B cell (primary cell): ENCODE data around the gene SIRPA. TPM values are rescaled to one million over a fixed set of nuclear protein-coding genes. Genes with fewer than 3 reads are reported as not detected.

Source experiments
- ATAC-seq: fragments of 200-7000 bp; cut with Tn5 transposase; one replicate; pipeline ENCODE4 v1.10.0; 2021; ENCODE audit warnings: low read depth, mild to moderate bottlenecking, moderate number of reproducible peaks, moderate library complexity
- CTCF ChIA-PET: fragments of 350-600 bp; sonication (Branson Sonifier 250); formaldehyde crosslinking; loops from one replicate; lab custom pipeline; 2021; ENCODE audit warnings: antibody characterized with exemption, inconsistent platforms; lab: Charles Lee
- POLR2A ChIA-PET: fragments of 350-600 bp; sonication (Branson Sonifier 250); formaldehyde crosslinking; loops from one replicate; lab custom pipeline; 2021; ENCODE audit warnings: antibody characterized with exemption; lab: Charles Lee
- DNase-seq: peaks from one replicate; pipeline ENCODE4 v3.0.0; 2013
- H2AFZ ChIP-seq: 2 replicates; pipeline ENCODE4 v1.6.1; 2012; ENCODE audit warnings: mild to moderate bottlenecking, low read depth, low read length; ENCODE audit not compliant: insufficient read depth, poor library complexity, severe bottlenecking
- H3K27ac ChIP-seq, 2 donors: 1 replicate in 1 of 2; 2 replicates in 1 of 2; pipeline ENCODE4 v1.5.1; 2012 to 2013; ENCODE audit warnings: low read length in 2 of 2, mild to moderate bottlenecking in 2 of 2, moderate library complexity in 1 of 2
- H3K27me3 ChIP-seq, 4 experiments: fragments of 200-600 bp in 1 of 4; sonication (generic) in 1 of 4; replicated peaks in 1 of 4; 1 replicate in 2 of 4; 2 replicates in 2 of 4; pipeline versions ENCODE4 v1.6.1 to v1.7.0; 2013 to 2016; ENCODE audit warnings: low read length in 3 of 4, mild to moderate bottlenecking in 2 of 4, mixed read lengths in 1 of 4, moderate library complexity in 1 of 4; ENCODE audit not compliant: insufficient read depth in 4 of 4, control insufficient read depth in 3 of 4; ENCODE audit errors: control extremely low read depth in 1 of 4
- H3K36me3 ChIP-seq, 2 experiments: replicated peaks in 1 of 2; 1 replicate in 1 of 2; 2 replicates in 1 of 2; pipeline versions ENCODE4 v1.6.1 to v1.7.1; 2013; ENCODE audit warnings: low read length in 1 of 2; ENCODE audit not compliant: insufficient read depth in 2 of 2, control insufficient read depth in 1 of 2; ENCODE audit errors: control extremely low read depth in 1 of 2, extremely low read depth in 1 of 2
- H3K4me1 ChIP-seq, 2 donors: fragments of 200-600 bp in 1 of 2; sonication (generic) in 1 of 2; 1 replicate in 1 of 2; 2 replicates in 1 of 2; pipeline versions ENCODE4 v1.5.1 to v1.6.1; 2013 to 2017; ENCODE audit warnings: low read length in 2 of 2; ENCODE audit not compliant: control insufficient read depth in 2 of 2, insufficient read depth in 2 of 2
- H3K4me2 ChIP-seq: replicated peaks from 2 replicates; pipeline ENCODE3; 2012; ENCODE audit warnings: mild to moderate bottlenecking, low read depth, low read length; ENCODE audit not compliant: poor library complexity, severe bottlenecking
- H3K4me3 ChIP-seq, 5 experiments: fragments of 200-600 bp in 1 of 5; sonication (generic) in 1 of 5; 1 replicate in 3 of 5; 2 replicates in 2 of 5; pipeline versions ENCODE4 v1.5.1 to v1.7.0; 2011 to 2016; ENCODE audit warnings: low read length in 4 of 5, mild to moderate bottlenecking in 4 of 5, low read depth in 2 of 5, control low read depth in 1 of 5, moderate library complexity in 1 of 5; ENCODE audit not compliant: insufficient read depth in 1 of 5; ENCODE audit errors: control extremely low read depth in 1 of 5, extremely low read depth in 1 of 5
- H3K79me2 ChIP-seq: fragments of 200-600 bp; sonication (generic); one replicate; pipeline ENCODE4 v1.6.0; 2016; ENCODE audit warnings: low read length; ENCODE audit not compliant: control insufficient read depth, insufficient read depth
- H3K9ac ChIP-seq: fragments of 200-600 bp; sonication (generic); 2 replicates; pipeline ENCODE4 v1.6.1; 2017; ENCODE audit warnings: mild to moderate bottlenecking, low read length, moderate library complexity
- H3K9me3 ChIP-seq, 3 donors: one replicate each; pipeline versions ENCODE4 v1.6.1 to v1.7.1; 2013; ENCODE audit warnings: low read length in 2 of 3; ENCODE audit not compliant: control insufficient read depth in 2 of 3, insufficient read depth in 1 of 3; ENCODE audit errors: control extremely low read depth in 1 of 3
- H4K20me1 ChIP-seq: 2 replicates; pipeline ENCODE4 v1.6.0; 2012; ENCODE audit warnings: mild to moderate bottlenecking, low read length; ENCODE audit not compliant: insufficient read depth, control insufficient read depth, poor library complexity, severe bottlenecking
- H3K27ac Mint-ChIP-seq: one replicate; pipeline ENCODE4 v1.8.0; 2021; ENCODE audit warnings: mixed read lengths
- H3K27me3 Mint-ChIP-seq: one replicate; pipeline ENCODE4 v1.8.0; 2021; ENCODE audit warnings: mixed read lengths
- H3K4me1 Mint-ChIP-seq: one replicate; pipeline ENCODE4 v1.8.0; 2021; ENCODE audit warnings: mixed read lengths
- H3K4me3 Mint-ChIP-seq: one replicate; pipeline ENCODE4 v1.8.0; 2021; ENCODE audit warnings: mixed read lengths
- H3K9me3 Mint-ChIP-seq: one replicate; pipeline ENCODE4 v1.8.0; 2022; ENCODE audit warnings: mixed read lengths; ENCODE audit not compliant: insufficient read depth
- CTCF ChIP-seq: fragments of 200-600 bp; IDR thresholded peaks from one replicate; pipeline ENCODE4 v1.8.0; 2022; ENCODE audit warnings: antibody characterized with exemption, mild to moderate bottlenecking
- EZH2 ChIP-seq: IDR thresholded peaks from 2 replicates; pipeline ENCODE4 v1.6.1; 2012; ENCODE audit warnings: borderline replicate concordance, low read depth, mild to moderate bottlenecking, moderate library complexity, low read length; ENCODE audit not compliant: insufficient read depth, poor library complexity, severe bottlenecking
- WGBS: methylation state at CpG from one replicate; pipeline ENCODE4 v1.1.5; 2013; ENCODE audit warnings: missing lambda C conversion rate; ENCODE audit not compliant: insufficient coverage; 5-methylcytosine and 5-hydroxymethylcytosine counted together
- intact Hi-C: fragments of 100-400 bp; cut with micrococcal nuclease; formaldehyde crosslinking; loops from one replicate; pipeline ENCODE4 v1.10.0; 2022
- polyA plus RNA-seq: library from polyadenylated mRNA; depleted of rRNA; stranded (reverse); fragments of >200 nt; gene quantifications from 2 replicates; pipeline ENCODE4 v1.2.3, GENCODE V29; 2012
- total RNA-seq, 2 donors: library from RNA; stranded (reverse); fragments of 120-200 nt in 1 of 2; gene quantifications; 1 replicate in 1 of 2; 2 replicates in 1 of 2; pipeline versions ENCODE4 v1.2.3 to v1.2.4, GENCODE V29; 2013 to 2022

Gene SIRPA
- total and polyA plus RNA-seq, 2 donors (not counting 1 experiment from before 2014, with no cell fraction given) = 0.94 to 10.2 TPM

DNA sequence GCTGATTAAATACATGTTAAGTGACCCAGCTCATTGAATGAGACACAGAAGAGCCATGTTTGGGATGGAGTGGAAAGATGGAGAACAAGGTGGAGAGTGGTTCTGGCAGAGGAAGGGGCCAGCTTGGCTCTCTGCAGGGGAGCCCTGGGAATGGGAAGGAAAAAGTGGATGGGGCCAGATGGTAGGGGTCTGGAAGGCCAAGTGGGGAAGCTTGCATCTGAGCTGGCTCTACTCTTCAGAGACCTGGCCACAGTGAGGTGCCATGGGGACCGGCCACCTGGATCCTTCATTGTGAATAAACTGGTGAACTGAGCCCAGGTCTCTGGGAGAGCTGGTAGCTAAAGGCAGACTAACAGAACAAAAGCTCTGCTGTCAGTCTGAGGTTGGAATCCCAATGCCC is 48.9 kb upstream of the SIRPA start:
- Histone ChIP-seq H3K27ac (no peak overlapping the region), H2AFZ (no peak overlapping the region), H3K36me3 (no peaks in the 10 kb centered on the region), H3K79me2 (no peaks in the 10 kb centered on the region), H3K4me3 (no peak overlapping the region), H3K27me3 (no peaks in the 10 kb centered on the region), H3K4me1 (peaks cover 60 to 65% of the 10 kb centered on the region in 2 donors), H3K9me3 (peaks cover 3 to 8% (median 5%) of the 10 kb centered on the region in 3 donors), H3K4me2 (peak overlapping the region; percentile 61), H3K9ac (no peak overlapping the region), H4K20me1 (no peaks in the 10 kb centered on the region)
- TF ChIP-seq EZH2 = no peak
- TF ChIP-seq CTCF = no peak
- Mint-ChIP-seq H3K9me3 (peaks cover 9% of the 10 kb centered on the region), H3K27me3 (no peaks in the 10 kb centered on the region), H3K4me1 (peaks cover 84% of the 10 kb centered on the region), H3K4me3 (no peak overlapping the region), H3K27ac (no peak overlapping the region)
- DNase-seq (no peak), ATAC-seq (no peak)
- intact Hi-C loops = no loop called here
- 100% methylated on average over 1 of the region's 1 CpG for WGBS
- POLR2A ChIA-PET = interaction anchor here (0.5 kb wide), 1 partner anchor 579 kb away, joined by 4 read pairs; no protein-coding TSS in a partner anchor
- CTCF ChIA-PET = interaction anchor here (0.8 to 4.3 kb wide), 3 partner anchors 11 to 47 kb away, joined by 3 to 24 read pairs (median 4); no protein-coding TSS in a partner anchor

DNA sequence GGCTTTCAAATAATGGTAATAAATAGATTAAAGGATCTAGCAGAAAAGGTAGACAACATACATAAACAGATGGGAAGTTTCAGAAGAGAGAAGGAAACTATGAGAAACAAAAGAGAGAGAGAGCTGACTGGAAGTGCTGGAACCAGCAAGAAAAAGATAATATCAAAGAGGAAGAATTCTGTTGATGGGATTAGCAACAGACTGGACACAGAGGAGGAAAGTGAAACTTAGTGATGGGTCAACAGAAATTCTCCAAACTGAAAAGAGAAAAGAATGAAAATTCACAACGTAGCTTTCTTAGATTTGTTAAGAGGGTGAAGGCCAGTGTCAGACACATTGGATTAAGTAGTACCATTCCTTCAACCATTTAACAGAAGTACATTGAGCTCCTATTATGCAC is 48.3 kb upstream of the SIRPA start:
- Histone ChIP-seq H3K4me2 (no peak overlapping the region), H2AFZ (no peak overlapping the region), H3K79me2 (no peaks in the 10 kb centered on the region), H3K4me3 (no peak overlapping the region), H4K20me1 (no peaks in the 10 kb centered on the region), H3K27me3 (no peaks in the 10 kb centered on the region), H3K9ac (no peak overlapping the region), H3K36me3 (no peaks in the 10 kb centered on the region), H3K27ac (no peak overlapping the region), H3K4me1 (peaks cover 66 to 70% of the 10 kb centered on the region in 2 donors), H3K9me3 (peaks cover 3 to 8% (median 5%) of the 10 kb centered on the region in 3 donors)
- H3K4me3 Mint-ChIP-seq = no peak overlapping the region
- ChIA-PET CTCF (interaction anchor here (0.8 to 4.3 kb wide), 4 partner anchors 11 to 47 kb away, joined by 3 to 24 read pairs (median 4); no protein-coding TSS in a partner anchor), POLR2A (interaction anchor here (0.5 kb wide), 1 partner anchor 579 kb away, joined by 4 read pairs; no protein-coding TSS in a partner anchor)
- WGBS = no CpG with 5 or more reads among the region's 1 CpG
- TF ChIP-seq CTCF = no peak
- TF ChIP-seq EZH2 = no peak
- intact Hi-C loops = no loop called here
- H3K27ac Mint-ChIP-seq = no peak overlapping the region
- ATAC-seq (no peak), DNase-seq (no peak)
- peaks cover 9% of the 10 kb centered on the region for H3K9me3 Mint-ChIP-seq
- H3K27me3 Mint-ChIP-seq = no peaks in the 10 kb centered on the region
- H3K4me1 Mint-ChIP-seq = peaks cover 89% of the 10 kb centered on the region
